SK-N-SH treated with all-trans-retinoic acid at 6 μM for 48 hours (cell line): ENCODE measurements around the gene MT1HL1.

Experiments used
- GLIS3 ChIP-seq: fragments of 250-450 bp; sonication (Bioruptor Pico); IDR thresholded peaks from 2 replicates; pipeline ENCODE4 v1.5.0; 2020; ENCODE audit warnings: mild to moderate bottlenecking, moderate library complexity
- OSR1 ChIP-seq: fragments of 250-450 bp; sonication (Bioruptor Pico); IDR thresholded peaks from 2 replicates; pipeline ENCODE4 v1.8.0; 2022; ENCODE audit warnings: moderate library complexity, mild to moderate bottlenecking, inconsistent platforms
- TSHZ2 ChIP-seq: fragments of 250-450 bp; sonication (Bioruptor Pico); IDR thresholded peaks from 2 replicates; pipeline ENCODE4 v1.5.0; 2020; ENCODE audit warnings: mild to moderate bottlenecking, moderate library complexity

The MT1HL1 gene

GRCh38 chr1:236957235-236957634, 47.0 kb downstream of the MT1HL1 start (continued):
- no peak for TF ChIP-seq GLIS3 (CRISPR knock-in tag)
- TF ChIP-seq TSHZ2: no peak
- TF ChIP-seq OSR1 (CRISPR knock-in tag): no peak
